Measurements from ENCODE around the gene NDUFA9.
A peak's percentile ranks its signal among the peaks of the same experiment; 100 is the strongest.

NDUFA9 gene
- 10.6 to 13.7 reads per million in 2 donors for total RNA-seq

- DNase-seq: peak; percentile 48 to 85 (median 69)
These were observed at the start of gene NDUFA9, which contains the start of gene AKAP3 for GRCh38 chr12:4648501-4649357. Gene NDUFA9, plus strand, starts transcription at chr12:4649114. Its CDS starts 13 bp downstream, at chr12:4649127. Gene AKAP3, minus strand, starts transcription at chr12:4649051. Its CDS starts 10,855 bp downstream, at chr12:4638196.

- no peak for DNase-seq
These were observed 45.5 kb upstream of the NDUFA9 start for GRCh38 chr12:4603421-4603820.

DNA sequence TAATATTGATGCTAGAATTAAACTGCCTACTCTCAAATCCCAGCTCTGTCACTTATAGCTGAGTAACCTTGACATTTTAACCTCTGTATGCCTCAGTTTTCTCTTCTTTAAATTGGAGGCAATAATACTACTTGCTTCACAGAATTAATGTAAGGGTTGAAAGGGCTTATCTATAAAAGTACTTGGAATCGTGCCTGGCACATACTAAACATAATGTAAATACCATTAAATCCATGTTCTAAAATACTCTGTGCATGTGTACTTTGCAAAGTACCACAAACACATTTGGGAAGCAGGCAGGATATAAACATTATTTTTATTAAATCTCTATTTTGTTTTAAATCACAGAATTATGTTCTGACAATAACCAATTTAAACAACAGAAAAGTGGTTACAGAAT, 45.0 kb upstream of the NDUFA9 start:
- no peak for DNase-seq

DNA sequence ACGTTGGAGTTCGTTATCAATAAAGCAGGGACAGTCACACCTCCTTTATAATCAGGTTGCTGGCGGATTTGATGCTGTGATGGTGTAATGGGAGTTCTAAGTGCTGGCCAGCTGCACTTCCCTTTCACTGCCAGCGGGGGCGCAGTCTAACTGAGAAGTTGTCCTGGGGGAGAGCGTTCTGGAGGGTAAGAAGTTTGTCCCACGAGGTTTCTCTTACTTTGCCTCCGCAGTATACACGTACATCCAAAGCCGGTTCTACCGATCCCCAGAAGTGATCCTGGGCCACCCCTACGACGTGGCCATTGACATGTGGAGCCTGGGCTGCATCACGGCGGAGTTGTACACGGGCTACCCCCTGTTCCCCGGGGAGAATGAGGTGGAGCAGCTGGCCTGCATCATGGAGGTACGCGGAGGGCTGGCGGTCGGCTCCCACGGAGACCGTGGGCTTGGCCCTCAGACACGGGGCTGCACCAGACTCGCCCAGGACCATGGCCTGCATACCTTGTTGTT, 44.2 kb upstream of the NDUFA9 start:
- peak; percentile 54 to 90 (median 60) for DNase-seq

GRCh38 chr12:4607056-4607455, 41.9 kb upstream of the NDUFA9 start:
- DNase-seq: no peak

DNA sequence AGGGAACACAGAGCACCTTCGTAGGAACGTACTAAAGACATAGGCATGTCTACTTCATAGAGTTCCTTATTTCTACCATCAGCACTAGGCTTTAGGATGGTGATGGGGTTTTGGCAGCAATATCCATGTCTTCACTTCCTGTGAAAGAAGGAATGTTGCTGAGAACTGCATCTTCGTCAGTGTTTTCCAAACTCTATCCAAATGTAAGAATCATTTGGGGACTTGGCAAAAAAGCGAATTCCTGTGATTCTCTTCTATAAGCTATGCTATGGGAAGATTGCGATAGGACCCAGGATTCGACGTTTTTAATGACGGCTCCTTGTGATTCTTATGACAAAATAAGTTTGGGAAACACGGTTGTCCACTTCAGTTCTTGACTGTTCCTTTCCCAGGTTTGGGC, 39.8 kb upstream of the NDUFA9 start:
- no peak for DNase-seq

- DNase-seq: no peak
These were observed 38.4 kb upstream of the NDUFA9 start for GRCh38 chr12:4610481-4610880.

- no peak for DNase-seq
These were observed 33.2 kb upstream of the NDUFA9 start for GRCh38 chr12:4615667-4616066.

- no peak for DNase-seq
These were observed 27.4 kb upstream of the NDUFA9 start for GRCh38 chr12:4621511-4621910.

DNA sequence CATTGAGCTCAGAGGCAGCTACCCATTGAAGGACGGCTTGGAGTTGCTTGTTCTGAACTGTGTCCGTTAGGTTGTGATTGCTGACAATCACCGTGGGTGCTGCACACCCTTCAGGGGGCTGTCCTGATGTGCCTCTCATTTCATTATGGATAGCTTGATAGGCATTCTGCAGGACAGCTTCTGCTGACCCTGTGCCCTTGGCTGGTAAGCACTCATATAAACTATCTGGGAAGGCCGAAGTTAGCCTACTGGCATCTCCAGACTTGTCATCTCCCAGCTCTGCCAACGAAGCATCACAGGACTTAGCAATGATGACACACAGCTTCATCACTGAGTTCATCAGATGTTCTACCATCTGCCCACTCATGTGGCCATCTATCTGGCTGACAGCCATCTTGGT, 22.4 kb upstream of the NDUFA9 start:
- no peak for DNase-seq

- no peak for DNase-seq
These were observed 20.5 kb upstream of the NDUFA9 start for GRCh38 chr12:4628406-4628805.

DNA sequence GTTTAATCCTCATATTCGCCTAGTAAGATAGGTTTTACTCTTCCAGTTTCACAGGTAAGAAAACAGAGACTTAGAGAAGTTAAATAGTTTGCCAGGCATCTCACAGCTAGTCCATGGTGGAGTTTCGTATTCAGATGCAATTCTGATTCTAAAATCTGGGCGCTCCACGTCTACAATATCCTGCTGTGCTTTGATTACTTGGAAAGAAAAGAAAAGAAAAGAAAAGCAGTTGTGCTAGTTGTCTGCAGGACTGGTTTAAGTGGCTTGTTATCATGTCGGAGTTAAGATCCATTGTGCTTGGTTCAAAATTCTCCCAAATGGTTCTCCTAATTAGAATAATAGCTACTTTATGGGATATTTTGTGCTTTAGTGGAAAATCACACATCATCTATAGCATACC, 18.7 kb upstream of the NDUFA9 start:
- DNase-seq: no peak

GRCh38 chr12:4643747-4644146, 5.2 kb upstream of the NDUFA9 start:
- DNase-seq: no peak

GRCh38 chr12:4645023-4645422, 3.9 kb upstream of the NDUFA9 start:
- DNase-seq: no peak

DNA sequence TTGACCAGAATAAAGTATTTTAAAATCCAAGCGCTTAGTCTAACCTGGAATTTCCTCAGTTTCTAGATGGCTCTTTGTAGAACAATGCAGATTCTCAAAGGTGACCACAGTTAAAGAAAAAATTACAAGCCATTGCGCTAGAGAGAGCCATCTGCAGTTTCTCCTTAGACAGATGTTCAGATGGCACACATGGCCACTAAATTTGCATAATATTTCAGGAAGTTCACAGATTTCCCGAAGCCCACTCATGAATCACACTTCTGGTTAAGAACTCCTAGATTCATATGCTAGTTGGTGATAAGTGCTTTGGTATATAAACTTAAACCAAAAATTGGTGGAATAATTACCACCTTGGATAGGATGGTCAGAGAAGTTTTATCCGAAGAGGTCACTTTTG, 812 bp upstream of the NDUFA9 start:
- no peak for DNase-seq

GRCh38 chr12:4649358-4649661, 396 bp downstream of the NDUFA9 start:
- DNase-seq: no peak

- DNase-seq: no peak
These were observed 4.3 kb downstream of the NDUFA9 start for GRCh38 chr12:4653257-4653656.

- no peak for DNase-seq
These were observed 4.8 kb downstream of the NDUFA9 start for GRCh38 chr12:4653691-4654090.

DNA sequence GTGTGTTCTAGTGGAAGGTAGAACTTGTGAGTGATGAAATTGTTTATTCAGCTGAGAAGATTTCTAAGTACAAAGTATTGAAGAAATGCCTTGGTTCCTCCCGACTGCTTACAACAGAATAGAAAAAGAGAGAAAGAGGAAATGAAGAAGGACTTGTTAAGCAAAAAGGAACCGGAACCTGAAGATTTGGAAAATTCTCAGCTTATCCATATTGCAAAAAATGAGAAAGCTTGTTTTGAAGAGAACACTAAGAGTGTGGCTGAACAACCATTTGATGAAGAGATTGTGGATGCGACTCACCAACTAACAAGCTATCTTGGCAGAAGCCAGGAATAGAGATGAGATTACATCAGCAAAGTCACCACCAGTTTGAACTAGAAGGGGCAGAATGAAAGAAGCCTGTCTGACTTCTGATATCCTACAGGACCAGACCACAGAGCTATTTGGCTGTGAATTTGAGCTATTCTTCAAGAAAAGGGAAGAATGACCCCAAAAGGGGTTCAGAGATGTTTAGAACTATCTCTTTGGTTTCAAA, 15.1 kb downstream of the NDUFA9 start:
- DNase-seq: no peak

DNA sequence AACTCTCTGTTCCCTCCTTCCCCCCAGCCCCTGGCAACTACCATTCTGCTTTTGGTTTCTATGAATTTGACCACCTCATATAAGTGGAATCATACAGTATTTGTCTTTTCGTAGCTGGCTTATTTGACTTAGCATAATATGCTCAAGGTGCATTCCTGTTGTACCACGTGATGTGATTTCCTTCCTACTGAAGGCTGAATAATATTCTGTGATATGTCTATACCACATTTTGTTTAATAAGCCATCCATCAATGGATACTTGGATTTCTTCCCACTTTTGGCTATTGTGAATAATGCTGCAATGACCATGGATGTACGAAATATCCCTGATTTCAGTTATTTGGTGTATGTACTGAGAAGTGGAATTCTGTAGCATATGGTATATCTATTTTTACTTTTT, 16.3 kb downstream of the NDUFA9 start:
- no peak for DNase-seq

DNA sequence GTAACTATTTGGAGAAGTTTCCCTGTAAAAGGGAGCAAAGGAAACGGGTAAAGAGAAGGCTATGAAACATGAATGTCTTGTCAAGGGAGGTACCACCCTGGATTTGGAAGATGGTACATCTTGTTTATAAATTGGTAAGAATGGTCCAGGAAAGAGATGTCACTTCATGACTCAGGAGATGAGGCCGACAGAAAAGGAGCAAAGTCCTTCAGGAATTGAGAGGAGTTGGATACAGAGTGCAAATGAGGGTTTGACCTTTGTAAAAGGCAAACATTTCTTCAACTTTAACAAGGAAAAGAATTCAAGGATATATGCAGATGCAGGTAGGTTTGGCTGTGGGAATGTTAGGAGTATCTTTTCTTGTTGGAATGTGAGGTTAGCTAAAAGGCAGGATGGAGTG, 30.8 kb downstream of the NDUFA9 start:
- DNase-seq: no peak

DNA sequence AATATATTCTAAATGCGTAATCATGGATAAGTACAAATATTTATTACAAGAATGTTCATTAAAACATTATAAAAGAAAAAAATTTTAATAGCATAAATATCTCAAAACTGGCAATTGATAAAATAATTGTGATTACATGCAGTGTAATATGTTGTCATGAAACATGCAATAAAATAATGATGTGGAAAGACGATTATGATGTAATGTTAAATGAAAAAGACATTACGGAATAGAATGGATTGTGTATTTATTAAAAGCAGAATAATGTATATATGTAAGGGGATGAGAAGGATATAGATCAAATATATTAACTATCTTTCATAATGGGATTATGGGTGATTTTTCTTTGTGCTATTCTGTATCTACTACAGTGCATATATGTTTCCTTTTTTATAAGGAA, 32.8 kb downstream of the NDUFA9 start:
- no peak for DNase-seq

DNA sequence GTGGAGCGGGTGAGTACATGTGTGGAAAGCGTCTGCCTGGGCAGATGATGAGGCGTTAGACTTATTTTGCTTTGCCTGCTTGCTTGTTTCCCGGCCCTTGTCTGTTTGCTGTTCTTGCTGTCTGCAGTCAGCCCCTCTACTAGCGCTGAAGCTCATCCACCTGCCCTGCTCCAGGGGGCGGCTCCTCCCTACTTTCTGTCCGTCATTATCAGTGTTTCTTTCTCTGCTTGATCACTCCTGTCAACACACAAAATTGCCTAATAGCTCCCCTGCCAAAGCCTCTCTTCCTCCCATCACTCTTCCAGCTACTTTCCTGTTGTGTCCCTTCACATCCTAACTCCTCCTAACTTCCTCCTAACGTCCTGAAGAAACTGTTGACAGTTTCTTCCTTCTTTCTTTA, 36.4 kb downstream of the NDUFA9 start:
- DNase-seq: no peak

- no peak for DNase-seq
These were observed 41.8 kb downstream of the NDUFA9 start for GRCh38 chr12:4690760-4691159.
